Tibial nerve (tissue), 3 donors: ENCODE results near the gene PRDM2.

Experiments
- CTCF ChIP-seq, 5 experiments: fragments of 200-600 bp in 3 of 5; fragments of 450-650 bp in 2 of 5; sonication (generic) in 3 of 5; IDR thresholded peaks; one replicate each; pipeline ENCODE4 v1.5.1; 2016 to 2019; ENCODE audit warnings: antibody characterized with exemption in 5 of 5, mild to moderate bottlenecking in 3 of 5, moderate library complexity in 2 of 5
- POLR2A ChIP-seq, 2 donors: fragments of 450-650 bp; IDR thresholded peaks; one replicate each; pipeline ENCODE4 v1.6.1; 2017; ENCODE audit warnings: antibody characterized with exemption in 2 of 2, mild to moderate bottlenecking in 2 of 2, moderate library complexity in 2 of 2

- no peak for TF ChIP-seq POLR2A (IDR thresholded peaks at IDR 0.05)
- TF ChIP-seq CTCF (IDR thresholded peaks at IDR 0.05) = no peak
These were observed 109.6 kb downstream of the PRDM2 start for GRCh38 chr1:13809461-13810159.
